Measurements from ENCODE around the gene MMEL1.

DNA sequence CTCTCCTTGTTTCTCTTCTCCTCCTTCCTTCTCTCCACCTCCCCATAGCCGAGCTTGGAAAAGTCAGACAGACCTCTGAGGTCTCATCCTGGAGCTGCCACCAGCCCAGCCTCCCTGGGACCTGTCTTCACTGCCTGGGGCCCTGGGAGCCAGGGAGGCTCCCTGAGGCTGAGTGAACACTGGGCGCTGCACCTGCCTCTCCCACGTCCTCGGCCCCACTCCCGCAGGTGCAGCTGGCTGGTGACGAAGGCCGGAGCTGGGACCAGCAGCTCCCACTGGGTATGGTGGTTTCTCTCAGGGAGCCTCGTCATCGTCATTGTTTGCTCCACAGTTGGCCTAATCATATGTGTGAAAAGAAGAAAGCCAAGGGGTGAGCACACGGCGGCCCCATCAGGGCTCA lies 71.4 kb downstream of the MMEL1 start:
- TF ChIP-seq POLR2A (IDR thresholded peaks at IDR 0.05) (no peak), POLR2AphosphoS5 (IDR thresholded peaks at IDR 0.05) (no peak)
- TF ChIP-seq, protein P1, sequence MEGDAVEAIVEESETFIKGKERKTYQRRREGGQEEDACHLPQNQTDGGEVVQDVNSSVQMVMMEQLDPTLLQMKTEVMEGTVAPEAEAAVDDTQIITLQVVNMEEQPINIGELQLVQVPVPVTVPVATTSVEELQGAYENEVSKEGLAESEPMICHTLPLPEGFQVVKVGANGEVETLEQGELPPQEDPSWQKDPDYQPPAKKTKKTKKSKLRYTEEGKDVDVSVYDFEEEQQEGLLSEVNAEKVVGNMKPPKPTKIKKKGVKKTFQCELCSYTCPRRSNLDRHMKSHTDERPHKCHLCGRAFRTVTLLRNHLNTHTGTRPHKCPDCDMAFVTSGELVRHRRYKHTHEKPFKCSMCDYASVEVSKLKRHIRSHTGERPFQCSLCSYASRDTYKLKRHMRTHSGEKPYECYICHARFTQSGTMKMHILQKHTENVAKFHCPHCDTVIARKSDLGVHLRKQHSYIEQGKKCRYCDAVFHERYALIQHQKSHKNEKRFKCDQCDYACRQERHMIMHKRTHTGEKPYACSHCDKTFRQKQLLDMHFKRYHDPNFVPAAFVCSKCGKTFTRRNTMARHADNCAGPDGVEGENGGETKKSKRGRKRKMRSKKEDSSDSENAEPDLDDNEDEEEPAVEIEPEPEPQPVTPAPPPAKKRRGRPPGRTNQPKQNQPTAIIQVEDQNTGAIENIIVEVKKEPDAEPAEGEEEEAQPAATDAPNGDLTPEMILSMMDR (IDR thresholded peaks at IDR 0.05): no peak

All from prostate gland (tissue), 2 donors.